ENCODE results near the gene ATP5F1E. TPM values are rescaled to one million over a fixed set of nuclear protein-coding genes. Genes with fewer than 3 reads are reported as not detected.

Gene ATP5F1E
- total RNA-seq, 1 donor from 2014 or later: 59.7 TPM

DNA sequence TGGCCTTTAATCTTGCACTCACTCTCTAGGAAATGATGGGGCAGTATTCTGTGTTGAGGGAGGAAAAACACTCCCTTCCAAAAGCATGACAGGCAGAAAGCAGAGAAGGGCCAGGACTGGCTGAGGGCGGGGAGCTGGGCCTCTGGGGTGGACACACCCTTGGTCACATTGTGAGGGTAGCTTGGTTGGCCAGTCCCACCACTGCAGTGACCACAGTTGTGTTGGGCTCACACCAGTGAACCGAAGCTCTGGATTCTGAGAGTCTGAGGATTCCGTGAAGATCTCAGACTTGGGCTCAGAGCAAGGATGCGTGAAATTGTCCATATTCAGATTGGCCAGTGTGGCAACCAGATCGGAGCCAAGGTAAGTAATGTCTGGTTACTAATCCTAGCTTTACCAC lies 12.9 kb downstream of the ATP5F1E start, which contains the start of gene TUBB1:
TSS of gene TUBB1 (plus strand) at position 213 of the 400 bp plus-strand sequence. CDS start at position 307, 94 bp downstream.
- Histone ChIP-seq H3K27ac (no peak within 1 kb of the TSS), H3K4me1 (no peaks in the 10 kb centered on the region), H3K4me3 (no peak within 1 kb of the TSS), H3K27me3 (no peaks in the 10 kb centered on the region), H3K36me3 (peaks cover 18% of the 10 kb centered on the region), H3K9me3 (no peaks in the 10 kb centered on the region)
- intact Hi-C loops (cut with DNase I): no loop called here
- no peak for TF ChIP-seq CTCF (IDR thresholded peaks at IDR 0.05)
- ATAC-seq: no peak
- no peak for DNase-seq

DNA sequence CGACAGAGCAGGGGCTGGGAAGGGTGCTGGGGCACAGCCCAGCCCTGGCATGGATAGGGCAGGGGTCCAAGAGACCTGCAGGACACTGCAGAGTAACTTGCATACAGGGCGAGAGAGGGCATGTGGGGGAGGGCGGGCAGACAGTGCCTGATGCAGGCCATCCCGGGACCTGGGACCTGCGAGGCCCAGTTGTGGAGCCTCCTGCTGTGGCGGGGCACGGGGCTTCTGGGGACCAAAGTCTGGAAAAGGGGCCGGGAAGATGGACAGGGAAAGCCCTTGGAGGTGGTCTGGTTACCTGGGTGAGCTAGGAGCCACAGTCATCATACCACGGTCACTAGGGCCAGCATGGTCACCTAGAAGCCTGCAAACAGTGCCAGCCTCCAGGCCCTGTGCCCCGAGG lies 13.3 kb downstream of the ATP5F1E start:
- peaks cover 15% of the 10 kb centered on the region for H3K36me3 ChIP-seq
- H3K9me3 ChIP-seq: no peaks in the 10 kb centered on the region
- ATAC-seq: no peak
- intact Hi-C loops (cut with DNase I): no loop called here
- H3K27me3 ChIP-seq: no peaks in the 10 kb centered on the region
- no peak overlapping the region for H3K27ac ChIP-seq
- peak; percentile 41 for DNase-seq
- TF ChIP-seq CTCF (IDR thresholded peaks at IDR 0.05): no peak
- H3K4me1 ChIP-seq: no peaks in the 10 kb centered on the region
- no peak overlapping the region for H3K4me3 ChIP-seq

GRCh38 chr20:59017493-59018231 lies 14.5 kb downstream of the ATP5F1E start:
- H3K27me3 ChIP-seq: no peaks in the 10 kb centered on the region
- no peak for TF ChIP-seq CTCF (IDR thresholded peaks at IDR 0.05)
- no peak overlapping the region for H3K27ac ChIP-seq
- intact Hi-C loops (cut with DNase I): no loop called here
- peaks cover 4% of the 10 kb centered on the region for H3K36me3 ChIP-seq
- H3K4me3 ChIP-seq: no peak overlapping the region
- H3K4me1 ChIP-seq: no peaks in the 10 kb centered on the region
- peak; percentile 8 for ATAC-seq
- H3K9me3 ChIP-seq: no peaks in the 10 kb centered on the region
- DNase-seq: peak; percentile 46

DNA sequence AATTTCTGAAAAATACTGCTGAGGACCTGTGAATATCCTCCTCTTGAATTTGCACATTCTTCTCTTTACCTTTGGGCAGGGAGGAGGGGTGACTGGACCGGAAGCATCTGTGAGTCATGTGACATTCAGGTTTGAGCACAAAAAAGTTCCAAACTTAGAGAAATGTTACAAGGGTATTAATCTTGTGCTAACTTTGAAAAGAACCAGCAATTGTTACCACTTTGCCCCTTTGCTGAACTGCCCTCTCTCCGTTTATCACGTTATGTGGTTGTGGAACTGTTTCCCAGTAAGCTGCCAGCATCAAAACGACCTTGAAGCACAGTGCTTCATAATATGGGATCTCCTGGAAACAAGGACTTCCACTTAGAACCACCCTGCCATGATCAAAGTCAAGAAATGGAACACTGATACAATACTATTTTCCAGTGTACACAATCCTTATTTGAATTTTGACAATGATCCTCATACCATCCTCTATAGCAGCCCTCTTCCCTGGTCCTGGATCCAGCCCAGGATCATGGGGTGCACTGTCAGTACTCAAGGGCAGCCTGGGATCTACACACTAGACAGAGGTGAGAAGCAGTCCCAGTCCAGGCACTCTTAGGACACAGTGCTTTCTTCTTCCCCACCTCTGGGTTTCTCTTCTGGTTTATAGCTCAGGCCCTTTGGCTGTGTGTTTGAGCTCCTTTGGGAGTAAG lies 15.2 kb downstream of the ATP5F1E start:
- intact Hi-C loops (cut with DNase I): no loop called here
- Histone ChIP-seq H3K4me3 (no peak overlapping the region), H3K36me3 (no peaks in the 10 kb centered on the region), H3K27ac (no peak overlapping the region), H3K9me3 (no peaks in the 10 kb centered on the region), H3K4me1 (no peaks in the 10 kb centered on the region), H3K27me3 (no peaks in the 10 kb centered on the region)
- no peak for TF ChIP-seq CTCF (IDR thresholded peaks at IDR 0.05)
- no peak for DNase-seq
- no peak for ATAC-seq

DNA sequence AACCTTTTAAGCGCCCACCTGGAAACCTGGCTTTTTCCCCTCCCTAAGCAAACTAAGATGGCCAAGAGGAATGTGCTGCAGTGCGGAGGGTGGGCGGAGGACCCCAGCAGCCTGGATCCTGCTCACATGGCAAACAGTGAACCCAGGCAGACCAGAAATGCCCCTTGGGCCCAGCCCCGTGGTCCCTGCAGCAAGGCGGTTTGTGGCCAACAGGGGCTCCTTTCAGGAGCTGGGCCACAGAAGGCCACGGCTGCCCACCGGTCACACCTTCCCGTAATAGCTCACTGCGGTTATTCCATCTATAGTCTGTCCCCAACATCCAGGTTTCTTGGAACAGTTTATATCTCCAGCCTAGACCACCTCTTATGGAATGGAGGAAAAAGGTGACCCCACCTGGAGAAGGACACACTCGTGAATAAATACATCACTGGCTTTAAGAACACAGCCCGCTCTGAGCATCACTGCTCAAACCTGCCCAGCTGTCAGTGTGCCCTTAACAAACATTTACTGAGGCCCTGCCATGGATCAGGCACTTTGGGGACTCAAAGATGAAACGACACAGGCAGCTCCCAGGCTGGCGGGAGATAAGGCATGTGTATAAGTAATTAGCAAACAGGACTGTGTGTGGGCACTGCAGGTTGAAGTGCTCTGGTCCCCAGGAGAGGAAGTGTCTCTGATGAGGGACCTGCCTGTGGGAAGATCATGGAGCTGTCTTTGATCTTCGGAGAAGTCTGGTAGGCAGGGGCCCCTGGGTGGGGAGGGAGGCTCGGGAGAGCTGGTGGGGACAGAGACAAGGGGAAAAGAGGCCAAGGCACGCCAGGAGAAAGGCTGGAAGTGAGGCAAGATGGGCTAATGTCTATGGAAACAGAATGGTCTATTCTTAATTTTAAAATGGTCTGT lies 16.1 kb downstream of the ATP5F1E start:
- ATAC-seq (no peak), DNase-seq (no peak)
- H3K4me3 ChIP-seq: no peak overlapping the region
- no peak overlapping the region for H3K27ac ChIP-seq
- no peak for TF ChIP-seq CTCF (IDR thresholded peaks at IDR 0.05)
- intact Hi-C loops (cut with DNase I): no loop called here
- H3K4me1 ChIP-seq: peaks cover 3% of the 10 kb centered on the region
- no peaks in the 10 kb centered on the region for H3K27me3 ChIP-seq
- H3K9me3 ChIP-seq: no peaks in the 10 kb centered on the region
- H3K36me3 ChIP-seq: no peaks in the 10 kb centered on the region

Measured in upper lobe of right lung (tissue), 1 donor.